ENCODE data around the gene GAS6.

Gene GAS6

DNA sequence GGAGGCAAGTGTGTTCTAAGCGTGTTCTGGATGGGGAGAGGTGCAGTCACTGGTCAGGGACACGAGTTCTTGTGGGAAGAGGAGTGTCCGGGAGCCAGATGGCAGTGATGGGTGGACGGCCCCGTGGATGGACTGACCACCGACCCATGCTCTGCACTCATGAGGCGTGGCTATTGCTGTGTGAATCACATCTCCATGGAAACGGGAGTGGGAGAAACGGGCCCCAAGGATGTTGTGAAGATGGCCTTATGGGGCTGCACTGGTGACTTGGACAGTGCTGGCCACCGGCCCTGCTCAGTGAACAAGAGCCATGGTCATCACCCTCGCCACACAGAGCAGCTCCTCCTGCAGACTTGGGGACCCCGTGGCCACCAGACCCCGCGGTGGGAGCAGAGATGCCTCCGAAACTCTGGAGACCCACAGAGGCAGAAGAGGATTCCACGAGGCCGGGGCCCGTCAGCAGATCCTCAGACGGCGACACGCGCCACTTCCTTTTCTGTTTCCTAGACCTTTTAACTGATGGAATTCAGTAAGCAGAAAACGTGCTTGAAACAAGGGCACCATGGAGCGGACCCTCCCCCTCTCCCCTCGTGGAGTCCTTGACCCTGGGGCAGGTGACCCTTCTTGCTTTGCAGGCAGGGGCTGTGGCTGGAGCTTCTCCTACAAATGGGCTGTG lies 47.5 kb downstream of the GAS6 start:
- DNase-seq = peak in 3 of 10 donors; percentile 10 to 59 (median 20)
- intact Hi-C loops (cut with DNase I) = loop anchor here (5.0 to 10.0 kb wide), 2 partner anchors 88 to 131 kb away; no protein-coding TSS in a partner anchor

DNA sequence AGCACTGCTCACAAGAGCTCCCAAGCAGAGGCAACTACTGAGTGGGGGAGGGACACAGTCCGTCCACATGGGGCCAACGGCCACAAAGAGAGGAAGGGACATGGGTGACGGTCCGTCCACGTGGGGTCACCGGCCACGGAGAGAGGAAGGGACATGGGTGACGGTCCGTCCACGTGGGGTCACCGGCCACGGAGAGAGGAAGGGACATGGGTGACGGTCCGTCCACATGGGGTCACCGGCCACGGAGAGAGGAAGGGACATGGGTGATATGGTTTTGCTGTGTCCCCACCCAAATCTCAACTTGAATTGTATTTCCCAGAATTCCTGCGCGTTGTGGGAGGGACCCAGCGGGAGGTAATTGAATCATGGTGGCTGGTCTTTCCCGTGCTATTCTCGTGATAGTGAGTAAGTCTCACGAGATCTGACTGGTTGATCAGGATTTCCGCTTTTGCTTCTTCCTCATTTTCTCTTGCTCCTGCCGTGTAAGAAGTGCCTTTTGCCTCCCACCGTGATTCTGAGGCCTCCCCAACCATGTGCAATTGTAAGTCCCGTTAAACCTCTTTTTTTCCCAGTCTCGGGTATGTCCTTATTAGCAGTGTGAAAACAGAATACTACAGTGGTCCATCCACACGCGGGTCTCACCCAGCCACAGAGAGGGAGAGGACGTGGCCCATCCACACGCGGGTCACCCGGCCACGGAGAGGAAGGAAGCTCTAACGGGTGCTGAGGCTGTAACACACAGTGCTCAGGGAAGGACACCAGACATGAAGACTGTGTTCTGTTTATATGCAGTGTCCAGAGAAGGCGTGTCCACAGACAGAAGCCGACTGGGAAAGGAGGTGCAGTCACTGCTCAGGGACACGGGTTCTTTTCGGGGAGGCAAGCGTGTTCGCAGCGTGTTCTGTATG lies 48.5 kb downstream of the GAS6 start:
- DNase-seq = peak in 4 of 10 donors; percentile 7 to 57 (median 35)
- intact Hi-C loops (cut with DNase I) = loop anchor here (5.0 to 10.0 kb wide), 2 partner anchors 89 to 132 kb away; no protein-coding TSS in a partner anchor

DNA sequence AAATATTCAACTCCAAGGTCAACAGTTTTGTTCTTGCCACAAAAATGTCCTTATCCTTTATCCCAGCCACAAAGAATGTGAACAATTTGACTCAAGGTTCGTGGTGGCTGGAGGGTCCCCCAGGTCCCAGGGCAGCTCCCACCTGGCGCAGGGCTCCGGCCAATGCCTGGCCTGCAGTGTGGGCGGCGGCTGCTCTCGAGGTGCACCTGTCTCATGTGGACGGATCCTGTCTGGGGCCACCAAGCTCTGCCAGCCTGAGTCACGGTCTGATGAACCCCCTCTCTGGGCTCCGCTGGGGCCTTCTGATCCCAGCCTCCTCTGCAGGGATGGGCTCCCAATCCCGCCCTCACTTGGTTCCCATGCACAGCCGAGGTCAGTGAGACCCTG lies 49.4 kb downstream of the GAS6 start:
- peak in 3 of 10 donors; percentile 6 to 85 (median 69) for DNase-seq
- intact Hi-C loops (cut with DNase I) = loop anchor here (10.0 kb wide), 1 partner anchor 90 kb away; no protein-coding TSS in a partner anchor

DNA sequence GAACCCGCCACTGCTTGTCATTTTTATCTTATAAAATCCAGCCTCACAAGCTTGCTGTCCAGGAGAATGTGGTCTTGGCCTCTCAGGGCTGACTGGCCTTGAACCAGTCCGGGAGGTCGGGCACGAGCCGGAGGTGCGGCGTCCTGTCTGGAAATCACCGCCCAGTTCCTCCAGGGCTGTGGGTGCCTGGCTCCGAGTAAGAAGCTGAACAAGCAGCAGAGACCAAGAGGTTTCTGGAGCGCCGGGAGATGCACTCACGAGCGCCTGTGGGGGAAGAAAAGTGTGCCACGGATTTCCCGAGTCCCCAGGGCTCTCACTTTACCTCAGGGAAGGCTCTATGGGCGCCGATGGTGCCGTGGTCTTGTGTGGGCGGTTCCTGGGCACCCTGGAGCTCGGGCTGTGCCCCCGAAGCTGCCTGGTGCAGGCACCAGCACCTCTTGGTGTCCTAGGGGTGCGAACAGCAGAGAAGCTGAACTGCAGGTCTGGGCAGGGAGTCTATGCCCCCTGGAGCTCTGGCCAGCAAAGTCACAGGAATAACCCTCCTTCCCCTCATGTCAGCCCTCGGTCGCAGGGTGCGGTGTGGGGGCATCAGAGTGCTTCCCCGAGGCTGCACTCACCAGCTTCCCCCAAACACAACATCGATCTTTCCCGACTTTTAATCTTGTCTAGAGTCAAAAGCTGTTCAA lies 50.0 kb downstream of the GAS6 start:
- intact Hi-C loops (cut with DNase I) = loop anchor here (10.0 kb wide), 1 partner anchor 91 kb away; no protein-coding TSS in a partner anchor
- DNase-seq = peak in 2 of 10 donors; percentile 58 to 68

DNA sequence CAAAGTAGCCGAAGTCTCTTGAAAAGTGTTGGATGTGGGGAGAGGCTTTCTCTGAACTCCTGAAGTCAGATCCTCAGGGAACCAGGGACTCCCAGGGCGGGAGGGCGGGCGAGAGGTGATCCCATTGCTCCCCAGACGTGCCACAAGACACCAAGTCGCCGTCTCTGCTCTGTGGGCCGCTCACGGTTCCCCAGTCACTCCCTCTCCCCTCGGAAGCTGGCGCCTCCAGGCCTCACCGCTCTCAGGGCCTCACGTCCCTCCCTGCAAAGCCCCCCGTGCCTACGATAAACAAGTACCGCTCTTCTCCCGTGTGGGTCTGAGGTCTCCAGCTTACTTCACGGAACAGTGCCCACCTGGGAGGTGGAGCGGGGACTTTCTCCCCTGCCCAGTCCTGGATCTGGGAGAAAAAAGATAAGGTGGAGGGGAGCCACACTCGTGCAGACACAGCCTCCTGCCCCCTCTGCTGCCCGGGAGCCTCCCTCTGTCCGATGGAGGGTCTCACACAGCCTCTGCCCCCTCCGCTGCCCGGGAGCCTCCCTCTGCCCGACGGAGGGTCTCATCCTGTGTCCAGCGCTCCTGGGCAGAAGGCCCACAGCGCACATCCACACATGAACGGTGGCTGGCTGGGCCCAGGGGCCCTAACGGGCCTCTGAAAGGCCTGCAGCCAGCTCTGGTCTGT lies 50.7 kb downstream of the GAS6 start:
- peak in 1 of 10 donors; percentile 65 for DNase-seq
- intact Hi-C loops (cut with DNase I) = loop anchor here (10.0 kb wide), 1 partner anchor 92 kb away; no protein-coding TSS in a partner anchor

DNA sequence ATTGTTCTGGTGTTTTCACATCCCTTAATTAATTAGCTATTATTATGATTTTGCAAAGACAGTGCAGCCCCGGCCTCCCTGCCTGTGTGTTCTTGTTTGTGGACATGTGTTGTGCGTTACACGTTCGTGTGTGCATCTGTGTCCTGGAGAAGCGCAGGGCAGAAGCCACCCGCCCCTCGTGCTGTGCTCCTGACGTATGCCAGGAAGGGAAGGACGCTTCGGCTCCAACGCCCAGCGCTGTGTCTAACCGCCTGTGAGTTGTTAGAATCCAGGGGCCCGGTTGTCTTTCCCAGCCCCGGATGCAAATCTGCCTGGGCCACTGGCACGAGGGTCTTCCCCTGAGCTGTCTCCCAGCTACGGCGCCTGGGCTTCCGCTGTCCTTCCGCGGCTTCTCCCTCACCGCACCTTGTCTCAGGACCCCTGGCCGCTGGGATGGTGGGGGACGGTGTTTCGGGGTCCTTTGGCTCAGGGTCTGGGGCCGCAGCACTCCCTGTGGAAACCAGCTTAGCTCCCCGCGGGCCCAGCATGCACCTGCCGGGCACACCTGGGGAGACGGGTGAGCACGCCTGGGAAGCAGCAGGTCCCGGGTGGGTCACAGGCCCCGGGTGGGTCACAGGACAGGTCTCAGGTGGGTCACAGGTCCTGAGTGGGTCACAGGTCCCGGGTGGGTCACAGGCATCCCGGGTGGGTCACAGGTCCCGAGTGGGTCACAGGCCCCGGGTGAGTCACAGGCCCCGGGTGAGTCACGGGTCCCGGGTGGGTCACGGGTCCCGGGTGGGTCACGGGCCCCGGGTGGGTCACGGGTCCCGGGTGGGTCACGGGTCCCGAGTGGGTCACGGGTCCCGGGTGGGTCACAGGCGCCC lies 51.5 kb downstream of the GAS6 start:
- DNase-seq = peak in 2 of 10 donors; percentile 62 to 82
- intact Hi-C loops (cut with DNase I) = loop anchor here (10.0 kb wide), 1 partner anchor 92 kb away; no protein-coding TSS in a partner anchor

DNA sequence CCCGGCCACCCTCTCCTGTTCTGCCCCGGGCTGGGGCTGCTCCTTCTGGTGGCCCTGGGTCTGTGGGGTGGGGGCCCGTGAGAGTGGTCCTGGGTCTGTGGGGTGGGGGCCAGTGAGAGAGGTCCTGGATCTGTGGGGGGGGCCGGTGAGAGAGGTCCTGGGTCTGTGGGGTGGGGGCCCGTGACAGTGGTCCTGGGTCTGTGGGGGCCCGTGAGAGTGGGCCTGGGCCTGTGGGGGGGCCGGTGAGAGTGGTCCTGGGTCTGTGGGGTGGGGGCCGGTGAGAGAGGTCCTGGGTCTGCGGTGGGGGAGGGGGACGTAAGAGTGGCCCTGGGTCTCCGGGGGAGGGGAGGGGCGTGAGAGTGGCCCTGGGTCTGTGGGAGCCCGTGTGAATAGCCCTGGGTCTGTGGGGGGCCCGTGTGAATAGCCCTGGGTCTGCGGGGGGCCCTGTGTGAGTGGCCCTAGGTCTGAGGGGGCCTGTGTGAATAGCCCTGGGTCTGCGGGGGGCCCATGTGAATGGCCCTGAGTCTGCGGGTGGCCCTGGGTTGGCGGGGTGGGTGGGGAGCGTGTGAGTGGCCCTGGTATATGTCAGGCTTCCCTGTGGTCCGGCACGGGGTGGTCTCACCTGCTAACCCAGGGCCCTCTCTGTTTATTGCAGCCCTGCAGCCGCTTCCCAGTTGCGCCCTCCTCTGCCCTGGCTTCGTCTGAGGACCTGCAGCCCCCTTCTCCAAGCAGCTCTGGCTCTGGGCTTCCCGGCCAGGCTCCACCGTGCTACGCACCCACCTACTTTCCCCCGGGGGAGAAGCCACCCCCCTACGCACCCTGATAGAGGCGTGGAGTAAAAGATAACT lies 52.6 kb downstream of the GAS6 start:
- DNase-seq = peak in 2 of 10 donors; percentile 44 to 65
- intact Hi-C loops (cut with DNase I) = loop anchor here (10.0 kb wide), 1 partner anchor 93 kb away; no protein-coding TSS in a partner anchor

DNA sequence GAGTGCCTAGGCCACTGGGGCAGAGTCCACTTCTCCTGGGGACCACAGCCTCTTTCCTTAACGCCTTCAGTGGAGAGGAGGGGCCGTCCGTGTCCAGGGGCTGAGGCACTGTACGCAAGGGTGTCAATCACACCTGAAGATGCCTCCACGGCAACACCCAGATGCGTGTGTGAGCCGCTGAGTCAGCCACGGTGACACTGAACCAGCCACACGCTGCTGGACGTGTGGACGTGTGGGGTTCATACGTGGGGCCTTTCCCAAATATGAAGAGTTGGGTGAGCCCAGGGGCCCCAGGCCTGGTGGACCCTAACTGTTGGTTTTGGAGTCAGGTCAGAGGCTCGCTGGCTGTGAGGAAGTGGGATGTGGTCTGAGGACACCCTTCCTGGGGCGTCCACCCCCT lies 53.2 kb downstream of the GAS6 start:
- intact Hi-C loops (cut with DNase I) = loop anchor here (10.0 kb wide), 1 partner anchor 94 kb away; no protein-coding TSS in a partner anchor
- DNase-seq = peak in 1 of 10 donors; percentile 46

DNA sequence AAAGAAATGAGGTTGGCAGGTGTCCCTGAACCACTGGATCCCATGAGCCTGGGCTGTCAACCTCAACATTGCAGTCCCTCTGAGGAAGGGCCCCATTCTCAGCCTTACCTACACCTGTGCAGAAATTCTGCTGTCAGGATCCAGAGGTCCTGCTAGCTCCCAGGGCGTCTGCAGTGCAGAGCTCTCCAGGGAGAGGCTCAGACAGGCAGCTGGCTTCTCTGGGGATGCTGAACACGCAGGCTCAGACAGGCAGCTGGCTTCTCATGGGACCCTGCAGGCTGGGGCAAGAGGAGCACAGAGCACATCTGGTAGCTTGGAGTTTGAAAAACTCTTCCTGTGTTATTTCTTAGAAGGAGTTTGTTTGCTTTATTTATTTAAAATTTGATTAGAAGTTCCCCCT lies 53.9 kb downstream of the GAS6 start:
- peak in 1 of 10 donors; percentile 16 for DNase-seq
- intact Hi-C loops (cut with DNase I) = loop anchor here (10.0 kb wide), 1 partner anchor 95 kb away; no protein-coding TSS in a partner anchor

DNA sequence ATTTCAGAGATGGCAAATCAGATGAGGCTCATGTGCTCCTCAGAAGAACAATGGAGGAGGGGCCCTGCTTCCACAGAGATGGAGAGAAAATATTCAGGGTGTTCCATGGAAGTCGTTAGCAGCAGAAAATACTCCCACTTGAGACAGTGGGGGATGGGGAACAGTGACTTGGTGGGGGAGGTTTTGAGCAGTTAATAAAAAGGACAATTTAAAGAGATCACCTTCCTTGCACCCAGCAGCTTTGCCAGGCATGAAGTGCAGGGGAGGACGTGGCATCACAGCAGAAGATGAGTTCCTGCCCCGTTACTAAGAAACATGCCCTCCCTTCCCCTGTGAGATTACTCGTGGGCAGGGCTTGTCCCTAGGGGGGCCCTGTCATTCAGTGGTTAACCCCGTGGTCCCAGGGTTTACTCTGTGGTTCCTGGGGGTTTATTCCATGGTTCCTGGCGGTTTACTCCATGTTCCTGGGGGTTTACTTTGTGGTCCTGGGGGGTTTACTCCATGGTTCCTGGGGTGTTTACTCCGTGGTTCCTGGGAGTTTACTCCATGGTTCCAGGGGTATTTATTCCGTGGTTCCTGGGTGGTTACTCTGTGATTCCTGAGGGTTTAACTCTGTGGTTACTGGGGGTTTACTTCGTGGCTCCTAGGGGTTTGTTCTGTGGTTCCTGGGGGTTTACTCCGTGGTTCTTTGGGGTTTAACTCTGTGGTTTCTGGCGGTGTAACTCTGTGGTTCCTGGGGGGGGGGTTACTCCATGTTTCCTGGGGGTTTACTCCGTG lies 55.6 kb downstream of the GAS6 start:
- intact Hi-C loops (cut with DNase I) = no loop called here

DNA sequence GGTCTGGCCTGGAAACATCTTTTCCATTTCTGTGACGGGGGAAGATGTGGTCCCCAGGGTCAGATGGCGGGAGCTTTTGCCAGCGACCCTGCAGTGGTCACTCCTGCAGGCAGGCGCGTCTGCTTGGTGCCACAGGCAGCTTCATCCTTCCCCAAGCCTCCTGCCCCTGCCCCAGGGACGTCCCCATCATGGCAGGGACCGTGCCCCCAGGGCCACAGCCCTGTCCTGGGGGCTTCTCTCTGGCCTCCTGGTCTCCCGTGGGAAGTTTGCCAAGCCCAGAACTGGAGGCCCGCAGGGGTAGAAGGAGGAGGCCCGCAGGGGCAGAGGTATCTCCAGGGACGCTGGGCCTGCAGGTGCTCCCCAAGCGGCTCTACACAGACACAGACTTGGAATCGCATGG lies 57.4 kb downstream of the GAS6 start:
- peak in 2 of 10 donors; percentile 22 to 59 for DNase-seq
- intact Hi-C loops (cut with DNase I) = no loop called here

More for the DNA sequence above, 55.6 kb downstream of the GAS6 start:
- peak in 1 of 10 donors; percentile 12 for DNase-seq

DNA sequence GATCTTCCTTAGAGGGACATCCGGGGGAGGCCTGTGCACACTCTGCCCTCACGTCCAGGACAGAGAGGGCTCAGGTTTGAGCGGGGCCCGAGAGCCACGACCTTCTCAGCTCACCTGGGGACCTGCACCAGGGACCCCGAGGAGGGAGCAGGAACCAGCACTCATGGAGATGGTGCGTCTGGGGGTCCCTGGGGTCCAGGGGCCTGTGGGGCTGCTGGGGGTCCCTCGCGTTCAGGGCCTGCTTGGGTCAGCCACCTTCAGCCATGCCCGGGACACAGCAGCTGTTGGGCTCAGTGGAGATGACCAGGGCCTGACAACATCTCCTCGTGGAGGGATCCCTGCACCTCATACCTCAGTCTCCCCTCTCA lies 57.8 kb downstream of the GAS6 start:
- peak in 2 of 10 donors; percentile 31 to 49 for DNase-seq

DNA sequence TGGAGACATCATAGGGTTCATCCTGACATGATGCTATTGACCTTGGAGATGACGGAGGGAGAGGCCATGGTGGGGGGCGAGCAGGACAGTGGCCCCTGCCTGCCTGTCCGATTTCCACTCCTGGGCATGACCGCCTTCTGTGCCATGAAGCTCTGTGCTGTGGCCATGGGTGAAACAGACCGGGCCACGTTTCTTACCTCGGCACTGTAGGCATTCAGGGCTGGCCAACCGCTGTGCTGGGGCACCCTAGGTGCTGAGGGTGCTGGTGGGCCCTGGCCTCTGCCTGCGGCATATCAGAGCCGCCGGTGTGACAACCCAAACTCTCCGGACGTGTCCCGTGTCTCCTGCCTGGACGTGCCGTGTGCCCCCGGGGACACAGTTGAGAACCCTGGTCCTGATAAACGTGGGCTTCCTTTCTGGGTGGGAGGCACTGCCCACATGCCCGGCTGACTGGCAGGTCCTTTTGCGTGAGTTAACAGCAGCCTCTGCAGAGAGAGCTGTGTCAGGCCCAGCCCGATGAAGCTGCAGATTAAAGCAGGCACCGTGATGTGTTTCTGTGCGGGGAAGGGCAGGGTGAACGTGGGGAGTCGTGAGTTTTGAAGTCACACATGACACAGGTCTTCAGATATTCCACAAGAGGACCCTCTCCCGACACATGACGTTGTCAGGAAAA lies 58.3 kb downstream of the GAS6 start:
- peak in 3 of 10 donors; percentile 51 to 83 (median 73) for DNase-seq
- intact Hi-C loops (cut with DNase I) = no loop called here

More for the DNA sequence above, 57.8 kb downstream of the GAS6 start:
- intact Hi-C loops (cut with DNase I) = no loop called here

DNA sequence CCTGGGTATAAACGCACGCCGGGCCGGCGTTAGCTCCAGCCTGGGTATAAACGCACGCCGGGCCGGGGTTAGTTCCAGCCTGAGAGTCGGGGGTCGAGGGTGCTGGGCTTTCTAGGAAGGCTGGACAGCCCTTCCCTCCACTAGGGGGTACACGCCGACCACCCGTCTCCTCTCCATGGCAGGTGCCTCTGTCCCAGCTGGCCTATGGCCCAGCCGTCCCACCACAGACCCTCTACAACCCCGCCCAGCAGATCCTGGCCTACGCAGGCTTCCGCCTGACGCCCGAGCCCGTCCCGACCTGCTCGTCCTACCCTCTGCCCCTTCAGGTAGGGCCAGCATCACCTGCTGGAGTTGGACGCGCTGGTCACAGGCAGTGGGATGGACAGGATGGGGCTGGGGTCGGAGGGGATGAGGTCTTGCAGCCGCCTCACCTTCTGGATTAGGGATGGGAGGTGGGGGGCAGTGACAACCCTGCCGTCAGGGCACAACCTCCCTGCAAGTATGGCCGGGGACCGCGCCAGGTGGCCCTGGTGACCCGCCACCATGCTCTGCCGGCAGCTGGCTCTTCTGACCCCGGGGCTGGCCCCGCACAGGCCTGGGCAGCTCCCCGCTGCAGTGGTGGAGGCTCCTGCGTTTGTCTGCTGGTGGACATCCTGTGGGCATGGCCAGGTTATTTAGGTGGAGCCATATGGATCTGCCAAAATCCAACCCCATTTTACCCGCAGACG lies 59.0 kb downstream of the GAS6 start:
- intact Hi-C loops (cut with DNase I) = no loop called here
- peak in 3 of 10 donors; percentile 48 to 72 (median 70) for DNase-seq

DNA sequence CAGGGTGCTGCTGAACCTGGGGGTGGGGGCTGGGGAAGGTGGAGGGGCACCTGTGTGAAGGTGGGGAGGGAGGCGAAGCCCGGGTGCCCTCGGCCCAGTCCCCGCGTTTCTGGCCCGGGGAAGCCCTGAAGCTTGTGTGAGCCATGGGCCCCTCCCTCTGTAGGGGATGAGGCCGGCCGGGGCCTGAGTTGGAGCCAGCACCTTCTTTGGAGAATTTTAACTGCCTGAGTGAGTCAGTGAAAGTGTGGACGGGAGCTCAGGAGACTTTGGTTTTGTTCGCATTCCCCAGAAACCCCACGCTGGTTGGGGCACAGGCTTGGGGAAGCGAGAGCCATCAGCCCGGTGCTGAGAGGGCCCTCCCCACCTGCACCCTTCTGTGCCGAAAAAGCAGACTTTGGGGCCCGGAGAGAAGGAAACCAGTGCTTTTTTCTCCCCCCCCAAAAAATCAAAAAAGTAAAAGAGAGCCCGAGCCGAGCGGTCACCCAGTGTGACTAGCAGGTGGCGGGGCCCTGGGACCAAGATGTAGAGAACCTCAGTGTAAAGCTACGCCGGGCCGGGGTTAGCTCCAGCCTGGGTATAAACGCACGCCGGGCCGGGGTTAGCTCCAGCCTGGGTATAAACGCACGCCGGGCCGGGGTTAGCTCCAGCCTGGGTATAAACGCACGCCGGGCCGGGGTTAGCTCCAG lies 59.7 kb downstream of the GAS6 start:
- intact Hi-C loops (cut with DNase I) = no loop called here
- peak in 3 of 10 donors; percentile 32 to 73 (median 69) for DNase-seq

Measured in posterior cingulate gyrus (tissue), 11 donors.